OCI-LY7 (cell line): Measurements from ENCODE around the gene DENND6B. TPM values are rescaled to one million over a fixed set of nuclear protein-coding genes. Genes with fewer than 3 reads are reported as not detected.

Experiments used
- BruUV-seq: library from RNA; stranded (reverse); fragments of 400-500 nt; replicated peaks from 2 replicates; lab custom pipeline; 2021; lab: Mats Ljungman, UMichigan
- CTCF ChIA-PET: fragments of 300-600 bp; sonication (Branson Sonifier 250); formaldehyde crosslinking; loops from one replicate; lab custom pipeline; 2022; ENCODE audit warnings: antibody characterized with exemption; ENCODE audit not compliant: unreplicated experiment; lab: Charles Lee
- POLR2A ChIA-PET: fragments of 300-600 bp; sonication (Branson Sonifier 250); formaldehyde crosslinking; loops from one replicate; lab custom pipeline; 2022; ENCODE audit warnings: antibody characterized with exemption; lab: Charles Lee
- DNase-seq: peaks from one replicate; pipeline ENCODE4 v3.0.0-alpha.2; 2015; ENCODE audit warnings: low spot score
- H2AFZ ChIP-seq: fragments of 200-600 bp; sonication (generic), shearing (Covaris generic); 2 replicates; pipeline ENCODE4 v1.6.1; 2014; ENCODE audit warnings: mild to moderate bottlenecking, antibody characterized with exemption, low read length, moderate library complexity
- H3K27ac ChIP-seq: fragments of 200-600 bp; sonication (generic); 2 replicates; pipeline ENCODE4 v1.5.1; 2014; ENCODE audit warnings: mixed run types, low read depth, mild to moderate bottlenecking, moderate library complexity, low read length, inconsistent platforms; ENCODE audit not compliant: poor library complexity, severe bottlenecking
- H3K36me3 ChIP-seq: fragments of 200-600 bp; sonication (generic); 2 replicates; pipeline ENCODE4 v1.6.1; 2014; ENCODE audit warnings: mild to moderate bottlenecking, antibody characterized with exemption, low read length, moderate library complexity, mixed read lengths; ENCODE audit not compliant: insufficient read depth
- H3K4me1 ChIP-seq: fragments of 200-600 bp; sonication (generic); 2 replicates; pipeline ENCODE4 v1.5.1; 2014; ENCODE audit warnings: mild to moderate bottlenecking, low read length; ENCODE audit not compliant: insufficient read depth, poor library complexity, severe bottlenecking
- H3K4me2 ChIP-seq: fragments of 200-600 bp; sonication (generic); 2 replicates; pipeline ENCODE4 v1.6.1; 2014; ENCODE audit warnings: mild to moderate bottlenecking, low read length
- H3K4me3 ChIP-seq: fragments of 200-600 bp; sonication (generic); 2 replicates; pipeline ENCODE4 v1.5.1; 2014; ENCODE audit warnings: mild to moderate bottlenecking, low read depth, low read length; ENCODE audit not compliant: poor library complexity, severe bottlenecking
- H3K79me2 ChIP-seq: fragments of 200-600 bp; sonication (generic); 2 replicates; pipeline ENCODE4 v1.6.1; 2016; ENCODE audit warnings: low read depth, mild to moderate bottlenecking, low read length, moderate library complexity, mixed read lengths; ENCODE audit not compliant: insufficient read depth
- H3K9me2 ChIP-seq: fragments of 200-600 bp; sonication (generic); 2 replicates; pipeline ENCODE4 v1.6.1; 2016; ENCODE audit warnings: mild to moderate bottlenecking, low read length, mixed read lengths; ENCODE audit not compliant: insufficient read depth
- H3K9me3 ChIP-seq: fragments of 200-600 bp; sonication (generic); 2 replicates; pipeline ENCODE4 v1.6.1; 2014; ENCODE audit warnings: mild to moderate bottlenecking, mixed run types, low read length, mixed read lengths
- H4K20me1 ChIP-seq: fragments of 200-600 bp; sonication (generic); 2 replicates; pipeline ENCODE4 v1.6.1; 2014; ENCODE audit warnings: mild to moderate bottlenecking, antibody characterized with exemption, low read length, moderate library complexity, mixed read lengths; ENCODE audit not compliant: insufficient read depth
- CTCF ChIP-seq: fragments of 200-600 bp; sonication (generic); conservative IDR thresholded peaks from 2 replicates; pipeline ENCODE4 v1.5.1; 2014; ENCODE audit warnings: mild to moderate bottlenecking, antibody characterized with exemption, low read length, moderate library complexity, mixed read lengths
- EZH2phosphoT487 ChIP-seq: fragments of 200-600 bp; sonication (generic); IDR thresholded peaks from 2 replicates; pipeline ENCODE4 v1.6.1; 2018; ENCODE audit warnings: low read depth, borderline replicate concordance, mild to moderate bottlenecking, mixed run types, antibody characterized with exemption, low read length, moderate library complexity, mixed read lengths
- intact Hi-C: fragments of 100-400 bp; cut with micrococcal nuclease; formaldehyde crosslinking; loops from one replicate; pipeline ENCODE4 v1.10.0; 2022; ENCODE audit not compliant: unreplicated experiment
- total RNA-seq, 2 experiments: library from RNA; depleted of rRNA in 1 of 2; stranded (reverse); fragments of >200 nt in 1 of 2; shearing (Covaris generic) in 1 of 2; gene quantifications; 2 replicates each; pipeline ENCODE4 v1.2.3, GENCODE V29; 2014 to 2022

DENND6B gene
- total RNA-seq, 2 experiments from 2014 or later: 31.6 to 45.0 TPM

- POLR2A ChIA-PET: no interaction called here
- Histone ChIP-seq H4K20me1 (no peaks in the 10 kb centered on the region), H3K79me2 (no peaks in the 10 kb centered on the region), H3K36me3 (peaks cover 1% of the 10 kb centered on the region; the same call in 1 of the 2 replicates), H3K27ac (no peak overlapping the region), H3K9me3 (no peaks in the 10 kb centered on the region), H3K4me2 (no peak overlapping the region), H2AFZ (no peak overlapping the region), H3K4me1 (peaks cover 4% of the 10 kb centered on the region), H3K9me2 (no peaks in the 10 kb centered on the region), H3K4me3 (no peak overlapping the region)
- no TSS peak for BruUV-seq
- TF ChIP-seq EZH2phosphoT487: no peak
- TF ChIP-seq CTCF: no peak
- intact Hi-C loops: no loop called here
- CTCF ChIA-PET: no interaction called here
- no peak for DNase-seq
Measured at GRCh38 chr22:50281384-50281760, 45.4 kb downstream of the DENND6B start.

GRCh38 chr22:50280708-50281383 is 46.0 kb downstream of the DENND6B start:
- intact Hi-C loops: no loop called here
- H3K79me2 ChIP-seq: no peaks in the 10 kb centered on the region
- peaks cover 6% of the 10 kb centered on the region for H3K4me1 ChIP-seq
- peaks cover 4% of the 10 kb centered on the region; the same call in 1 of the 2 replicates for H3K9me3 ChIP-seq
- POLR2A ChIA-PET: no interaction called here
- TF ChIP-seq EZH2phosphoT487 (no peak), CTCF (no peak)
- no peaks in the 10 kb centered on the region for H3K9me2 ChIP-seq
- no peak overlapping the region for H3K27ac ChIP-seq
- H4K20me1 ChIP-seq: no peaks in the 10 kb centered on the region
- peaks cover 6% of the 10 kb centered on the region; the same call in 1 of the 2 replicates for H3K36me3 ChIP-seq
- H2AFZ ChIP-seq: no peak overlapping the region
- no TSS peak for BruUV-seq
- CTCF ChIA-PET: no interaction called here
- H3K4me2 ChIP-seq: no peak overlapping the region
- DNase-seq: no peak
- H3K4me3 ChIP-seq: no peak overlapping the region

- POLR2A ChIA-PET: no interaction called here
- Histone ChIP-seq H3K36me3 (peaks cover 13% of the 10 kb centered on the region; the same call in 1 of the 2 replicates), H2AFZ (no peak overlapping the region), H3K4me1 (peaks cover 6% of the 10 kb centered on the region), H3K4me3 (no peak overlapping the region), H3K27ac (no peak overlapping the region), H4K20me1 (no peaks in the 10 kb centered on the region), H3K79me2 (no peaks in the 10 kb centered on the region), H3K9me2 (no peaks in the 10 kb centered on the region), H3K4me2 (no peak overlapping the region), H3K9me3 (peaks cover 5% of the 10 kb centered on the region; the same call in 1 of the 2 replicates)
- TF ChIP-seq EZH2phosphoT487: no peak
- intact Hi-C loops: no loop called here
- no TSS peak for BruUV-seq
- CTCF ChIA-PET: interaction anchor here (0.7 kb wide), 1 partner anchor 27 kb away, joined by 6 read pairs; no protein-coding TSS in a partner anchor
- DNase-seq: no peak
Measured at GRCh38 chr22:50280022-50280707, 46.6 kb downstream of the DENND6B start.
